LNCaP clone FGC (cell line): ENCODE measurements around the gene RAPGEF2.

Source experiments
- DNase-seq: peaks from one replicate; pipeline ENCODE4 v3.0.0-alpha.2; 2011; ENCODE audit warnings: low read depth
- H3K4me3 ChIP-seq: 2 replicates; pipeline ENCODE4 v1.5.1; 2011; ENCODE audit warnings: mild to moderate bottlenecking, low read depth, low read length, control low read depth
- CTCF ChIP-seq: IDR thresholded peaks from 2 replicates; pipeline ENCODE4 v1.5.1; 2012; ENCODE audit warnings: mild to moderate bottlenecking; ENCODE audit not compliant: control insufficient read depth, insufficient read depth; ENCODE audit errors: extremely low read depth

The RAPGEF2 gene

DNA sequence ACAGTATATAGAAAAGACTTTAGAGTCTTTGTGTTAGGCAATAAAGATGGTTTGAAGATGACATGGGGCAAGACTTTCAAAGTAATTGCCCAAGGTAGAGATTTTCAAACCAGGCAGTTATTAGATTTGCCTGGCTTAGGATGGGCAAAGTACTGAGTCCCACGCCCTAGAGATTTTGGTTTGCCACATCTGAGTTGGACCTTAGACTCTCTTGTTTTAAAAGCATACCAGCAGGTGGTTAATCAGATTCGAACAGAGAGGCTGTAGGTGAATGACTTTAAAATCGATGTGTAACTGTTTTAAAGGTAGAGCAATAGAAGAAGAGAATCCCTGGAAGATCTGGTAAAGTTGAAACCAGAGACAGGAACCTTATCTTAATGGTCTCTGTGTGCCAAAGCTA lies 121.5 kb downstream of the RAPGEF2 start:
- no peak for DNase-seq
- TF ChIP-seq CTCF: no peak
- H3K4me3 ChIP-seq: no peak overlapping the region

DNA sequence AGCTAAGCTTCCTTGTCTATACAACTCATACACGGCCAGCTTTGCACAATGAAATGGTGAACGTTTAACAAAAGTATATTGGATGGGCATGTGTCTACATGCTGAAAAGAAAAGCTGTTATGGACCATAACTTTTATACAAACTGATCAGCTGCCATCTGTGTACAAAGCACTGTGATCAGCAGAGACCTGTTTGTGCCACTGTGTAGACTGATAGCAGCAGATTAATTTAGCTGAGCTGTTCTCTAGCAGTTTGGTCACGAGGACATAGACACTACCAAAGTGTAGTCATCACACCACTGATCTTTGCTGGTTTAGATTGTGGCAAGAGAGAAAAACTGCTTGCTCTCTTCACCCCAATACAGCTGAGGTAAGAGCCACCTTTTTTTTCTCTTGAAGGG lies 124.5 kb downstream of the RAPGEF2 start:
- no peak overlapping the region for H3K4me3 ChIP-seq
- no peak for TF ChIP-seq CTCF

DNA sequence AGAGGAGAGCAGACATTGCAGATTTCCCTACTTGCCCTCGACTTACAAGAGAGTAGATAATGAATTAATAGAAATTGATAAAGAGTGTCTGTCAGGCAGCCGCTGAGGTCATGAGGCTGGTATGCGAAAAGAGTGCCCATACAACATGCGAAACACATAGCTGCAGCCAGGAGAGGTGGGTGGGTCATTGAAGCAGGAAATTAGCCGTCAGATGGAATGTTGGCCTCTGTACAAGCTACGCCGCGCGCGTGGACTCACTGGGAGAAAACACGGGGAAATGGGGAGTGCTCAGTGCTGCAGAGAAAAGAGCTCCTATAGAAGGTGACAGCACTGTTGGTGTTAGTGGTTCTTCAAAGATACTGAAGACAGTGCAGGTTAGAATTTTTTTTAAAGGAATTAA lies 125.1 kb downstream of the RAPGEF2 start:
- DNase-seq: no peak
- TF ChIP-seq CTCF: no peak
- no peak overlapping the region for H3K4me3 ChIP-seq

More for the DNA sequence above, 124.5 kb downstream of the RAPGEF2 start:
- DNase-seq: no peak

GRCh38 chr4:159229164-159229563 lies 126.3 kb downstream of the RAPGEF2 start:
- no peak for DNase-seq
- H3K4me3 ChIP-seq: no peak overlapping the region

GRCh38 chr4:159232465-159233106 lies 129.7 kb downstream of the RAPGEF2 start:
- H3K4me3 ChIP-seq: no peak overlapping the region
- DNase-seq: no peak
- TF ChIP-seq CTCF: no peak

More at GRCh38 chr4:159229164-159229563, 126.3 kb downstream of the RAPGEF2 start:
- TF ChIP-seq CTCF: no peak

DNA sequence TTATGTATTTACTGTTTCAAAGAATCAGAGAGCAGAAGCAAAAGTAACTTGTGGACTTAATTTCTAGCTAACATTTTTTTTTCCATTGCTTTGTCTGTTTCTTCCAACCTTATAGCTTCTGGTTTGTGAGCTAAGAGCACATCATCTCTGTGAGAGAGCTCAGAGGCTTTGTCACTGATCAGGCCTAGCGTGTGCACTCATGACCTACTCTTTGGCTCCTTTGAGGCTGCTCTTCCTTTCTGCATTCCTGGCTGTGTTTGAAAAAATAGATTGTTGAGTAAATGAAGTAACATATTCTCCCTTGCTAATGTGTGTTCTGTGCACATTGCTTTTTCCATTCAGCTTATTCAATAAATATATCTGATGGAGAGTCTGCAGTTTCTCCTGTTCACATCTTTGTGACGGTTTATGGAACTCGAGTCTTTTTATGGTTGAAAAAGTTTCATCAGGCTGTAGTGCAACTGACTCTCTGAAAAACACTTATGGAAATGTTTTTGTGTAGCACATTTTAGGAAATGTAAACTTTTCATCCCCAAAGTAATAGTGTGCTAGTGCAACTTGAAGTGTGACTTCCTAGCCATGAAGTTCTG lies 133.0 kb downstream of the RAPGEF2 start:
- H3K4me3 ChIP-seq: no peak overlapping the region
- DNase-seq: no peak
- TF ChIP-seq CTCF: no peak

- no peak for DNase-seq
- no peak overlapping the region for H3K4me3 ChIP-seq
- TF ChIP-seq CTCF: no peak
Measured at GRCh38 chr4:159237975-159238374, 135.1 kb downstream of the RAPGEF2 start.
